Hepatocyte (in vitro differentiated cells): ENCODE results near the gene CACNB4.

ENCODE experiments used
- EZH2 ChIP-seq: fragments of 200-600 bp; sonication (generic); IDR thresholded peaks from 2 replicates; pipeline ENCODE4 v1.6.1; 2016; ENCODE audit warnings: antibody characterized with exemption, mild to moderate bottlenecking, borderline replicate concordance
- EZH2phosphoT487 ChIP-seq: fragments of 200-600 bp; sonication (generic); IDR thresholded peaks from one replicate; pipeline ENCODE4 v1.6.1; 2018; ENCODE audit warnings: antibody characterized with exemption, mild to moderate bottlenecking, low read depth, moderate library complexity; ENCODE audit not compliant: unreplicated experiment, severe bottlenecking
- TF ChIP-seq, protein P1 (sequence below): fragments of 200-600 bp; sonication (generic); IDR thresholded peaks from 2 replicates; pipeline ENCODE4 v1.5.1; 2016; ENCODE audit warnings: antibody characterized with exemption, mild to moderate bottlenecking; ENCODE audit not compliant: poor library complexity

DNA sequence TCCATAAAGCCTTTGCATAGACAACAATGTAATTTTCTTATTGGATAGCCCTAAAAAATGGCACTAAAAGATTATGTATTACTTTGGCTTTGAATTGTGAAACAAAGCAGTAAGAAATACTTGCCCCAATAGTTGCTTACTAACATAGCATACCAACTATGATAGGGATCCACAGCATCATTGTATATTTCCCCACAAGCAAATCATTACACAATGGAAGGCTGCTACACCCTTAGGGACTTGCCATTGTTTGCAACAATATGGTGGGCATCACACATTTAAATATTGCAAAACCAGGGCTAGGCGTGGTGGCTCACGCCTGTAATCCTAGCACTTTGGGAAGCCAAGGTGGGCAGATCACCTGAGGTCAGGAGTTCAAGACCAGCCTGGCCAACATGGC is 74.4 kb downstream of the CACNB4 start:
- TF ChIP-seq, protein P1, sequence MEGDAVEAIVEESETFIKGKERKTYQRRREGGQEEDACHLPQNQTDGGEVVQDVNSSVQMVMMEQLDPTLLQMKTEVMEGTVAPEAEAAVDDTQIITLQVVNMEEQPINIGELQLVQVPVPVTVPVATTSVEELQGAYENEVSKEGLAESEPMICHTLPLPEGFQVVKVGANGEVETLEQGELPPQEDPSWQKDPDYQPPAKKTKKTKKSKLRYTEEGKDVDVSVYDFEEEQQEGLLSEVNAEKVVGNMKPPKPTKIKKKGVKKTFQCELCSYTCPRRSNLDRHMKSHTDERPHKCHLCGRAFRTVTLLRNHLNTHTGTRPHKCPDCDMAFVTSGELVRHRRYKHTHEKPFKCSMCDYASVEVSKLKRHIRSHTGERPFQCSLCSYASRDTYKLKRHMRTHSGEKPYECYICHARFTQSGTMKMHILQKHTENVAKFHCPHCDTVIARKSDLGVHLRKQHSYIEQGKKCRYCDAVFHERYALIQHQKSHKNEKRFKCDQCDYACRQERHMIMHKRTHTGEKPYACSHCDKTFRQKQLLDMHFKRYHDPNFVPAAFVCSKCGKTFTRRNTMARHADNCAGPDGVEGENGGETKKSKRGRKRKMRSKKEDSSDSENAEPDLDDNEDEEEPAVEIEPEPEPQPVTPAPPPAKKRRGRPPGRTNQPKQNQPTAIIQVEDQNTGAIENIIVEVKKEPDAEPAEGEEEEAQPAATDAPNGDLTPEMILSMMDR: no peak
- TF ChIP-seq EZH2 (no peak), EZH2phosphoT487 (no peak)
